GM18511 (cell line): ENCODE results near the gene ITGA2B.
"Not testable (repeated sequence)": the region's sequence is repeated elsewhere in the genome, so short reads cannot be mapped to it uniquely, and the experiment has no call there.

Source experiments
- ATAC-seq: cut with Tn5 transposase; IDR thresholded peaks from one replicate; pipeline ENCODE4 v1.9.1; 2021; ENCODE audit warnings: mild to moderate bottlenecking, moderate library complexity; ENCODE audit not compliant: unreplicated experiment

ITGA2B gene

DNA sequence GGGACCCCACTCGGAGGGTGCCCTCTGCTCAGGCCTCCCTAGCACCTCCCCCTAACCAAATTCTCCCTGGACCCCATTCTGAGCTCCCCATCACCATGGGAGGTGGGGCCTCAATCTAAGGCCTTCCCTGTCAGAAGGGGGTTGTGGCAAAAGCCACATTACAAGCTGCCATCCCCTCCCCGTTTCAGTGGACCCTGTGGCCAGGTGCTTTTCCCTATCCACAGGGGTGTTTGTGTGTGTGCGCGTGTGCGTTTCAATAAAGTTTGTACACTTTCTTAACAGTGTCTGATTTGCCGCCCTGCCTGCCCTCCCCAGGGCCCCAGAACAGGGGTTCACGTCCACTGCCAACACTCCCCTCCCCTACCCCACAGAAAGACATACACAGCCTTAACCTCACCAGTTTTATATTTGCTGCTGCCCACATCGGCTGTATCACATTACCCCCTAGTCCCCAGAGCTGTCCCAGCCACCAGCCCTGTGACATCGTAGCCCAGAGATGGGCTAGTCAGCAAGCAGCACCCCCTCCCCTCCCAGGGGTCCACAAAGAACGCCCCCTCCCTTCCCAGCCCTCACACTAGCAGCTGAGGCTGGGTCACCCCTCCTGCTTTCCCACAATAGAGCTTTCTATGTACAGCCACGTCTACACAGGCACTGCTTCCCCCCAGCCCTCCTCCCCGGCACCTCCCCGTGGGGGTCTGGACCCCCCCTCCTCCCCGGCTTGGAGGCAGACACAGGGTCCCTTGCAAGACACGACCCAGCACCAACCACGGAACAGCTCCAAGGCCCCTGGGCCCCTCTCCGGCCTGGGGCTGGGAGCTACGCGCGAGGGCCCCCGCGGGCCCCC lies 36.4 kb downstream of the ITGA2B start:
- ATAC-seq = no peak

DNA sequence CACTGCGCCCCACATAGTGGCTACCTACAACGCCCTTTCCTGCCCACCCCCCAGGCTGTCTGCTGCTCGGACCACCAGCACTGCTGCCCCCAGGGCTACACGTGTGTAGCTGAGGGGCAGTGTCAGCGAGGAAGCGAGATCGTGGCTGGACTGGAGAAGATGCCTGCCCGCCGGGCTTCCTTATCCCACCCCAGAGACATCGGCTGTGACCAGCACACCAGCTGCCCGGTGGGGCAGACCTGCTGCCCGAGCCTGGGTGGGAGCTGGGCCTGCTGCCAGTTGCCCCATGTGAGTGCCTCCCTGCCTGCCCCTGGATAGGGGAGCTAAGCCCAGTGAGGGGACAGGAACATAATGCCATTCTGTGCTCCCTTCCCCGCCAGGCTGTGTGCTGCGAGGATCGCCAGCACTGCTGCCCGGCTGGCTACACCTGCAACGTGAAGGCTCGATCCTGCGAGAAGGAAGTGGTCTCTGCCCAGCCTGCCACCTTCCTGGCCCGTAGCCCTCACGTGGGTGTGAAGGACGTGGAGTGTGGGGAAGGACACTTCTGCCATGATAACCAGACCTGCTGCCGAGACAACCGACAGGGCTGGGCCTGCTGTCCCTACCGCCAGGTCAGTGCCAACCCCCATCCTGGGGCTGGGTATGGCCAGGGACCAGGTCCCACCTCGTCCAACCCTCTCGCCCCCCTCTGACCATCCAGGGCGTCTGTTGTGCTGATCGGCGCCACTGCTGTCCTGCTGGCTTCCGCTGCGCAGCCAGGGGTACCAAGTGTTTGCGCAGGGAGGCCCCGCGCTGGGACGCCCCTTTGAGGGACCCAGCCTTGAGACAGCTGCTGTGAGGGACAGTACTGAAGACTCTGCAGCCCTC lies 37.3 kb downstream of the ITGA2B start:
- ATAC-seq = no peak

DNA sequence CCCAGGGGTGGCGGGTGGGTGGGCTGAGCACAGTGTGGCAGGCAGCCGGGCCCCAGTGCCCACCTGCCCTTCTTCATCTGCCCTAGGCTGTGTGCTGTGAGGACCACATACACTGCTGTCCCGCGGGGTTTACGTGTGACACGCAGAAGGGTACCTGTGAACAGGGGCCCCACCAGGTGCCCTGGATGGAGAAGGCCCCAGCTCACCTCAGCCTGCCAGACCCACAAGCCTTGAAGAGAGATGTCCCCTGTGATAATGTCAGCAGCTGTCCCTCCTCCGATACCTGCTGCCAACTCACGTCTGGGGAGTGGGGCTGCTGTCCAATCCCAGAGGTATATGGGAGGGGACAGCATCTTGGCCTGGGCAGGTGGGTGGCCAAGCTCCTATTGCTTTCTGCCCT lies 38.0 kb downstream of the ITGA2B start:
- no peak for ATAC-seq

DNA sequence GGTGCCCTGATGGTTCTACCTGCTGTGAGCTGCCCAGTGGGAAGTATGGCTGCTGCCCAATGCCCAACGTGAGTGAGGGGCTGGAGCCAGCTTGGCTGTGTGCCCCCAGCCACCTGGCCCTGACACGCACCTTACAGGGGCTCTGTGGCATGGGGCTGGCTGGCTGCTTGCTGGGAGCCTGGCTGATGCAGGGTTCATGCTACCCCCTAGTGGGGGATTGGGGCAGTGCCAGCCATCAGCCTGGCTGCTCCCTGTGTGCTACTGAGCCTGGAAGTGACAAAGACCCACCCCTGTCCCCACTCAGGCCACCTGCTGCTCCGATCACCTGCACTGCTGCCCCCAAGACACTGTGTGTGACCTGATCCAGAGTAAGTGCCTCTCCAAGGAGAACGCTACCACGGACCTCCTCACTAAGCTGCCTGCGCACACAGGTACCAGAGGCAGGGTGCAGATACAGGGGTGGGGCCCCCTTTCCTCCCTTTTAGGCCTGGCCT lies 38.7 kb downstream of the ITGA2B start:
- no peak for ATAC-seq

DNA sequence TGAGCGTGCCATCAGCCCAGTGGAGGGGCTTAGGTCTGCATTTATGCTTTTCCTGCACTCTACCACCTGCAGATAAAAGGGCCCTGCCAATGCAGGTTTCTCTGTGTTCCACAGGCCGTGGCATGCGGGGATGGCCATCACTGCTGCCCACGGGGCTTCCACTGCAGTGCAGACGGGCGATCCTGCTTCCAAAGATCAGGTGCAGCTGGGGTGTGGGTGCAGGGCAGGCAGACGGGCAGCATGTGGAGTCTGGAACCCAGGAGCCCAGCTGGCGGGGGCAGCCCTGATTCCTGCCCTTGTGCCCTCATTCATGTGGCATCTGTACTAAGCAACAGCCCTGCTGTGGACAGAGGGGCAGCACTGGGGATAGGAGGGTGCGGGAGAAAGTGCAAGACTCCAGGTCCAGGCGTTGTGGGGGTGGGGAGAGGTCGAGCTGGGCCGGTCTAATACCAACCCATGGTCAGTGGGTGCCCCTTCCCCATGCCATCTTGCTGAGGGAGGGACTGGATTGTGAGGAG lies 39.8 kb downstream of the ITGA2B start:
- ATAC-seq = no peak

DNA sequence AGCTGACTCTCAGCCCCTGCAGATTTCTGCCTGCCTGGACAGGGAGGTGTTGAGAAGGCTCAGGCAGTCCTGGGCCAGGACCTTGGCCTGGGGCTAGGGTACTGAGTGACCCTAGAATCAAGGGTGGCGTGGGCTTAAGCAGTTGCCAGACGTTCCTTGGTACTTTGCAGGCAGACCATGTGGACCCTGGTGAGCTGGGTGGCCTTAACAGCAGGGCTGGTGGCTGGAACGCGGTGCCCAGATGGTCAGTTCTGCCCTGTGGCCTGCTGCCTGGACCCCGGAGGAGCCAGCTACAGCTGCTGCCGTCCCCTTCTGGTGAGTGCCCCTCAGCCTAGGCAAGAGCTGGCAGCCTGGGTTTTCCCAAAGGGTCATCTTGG lies 40.5 kb downstream of the ITGA2B start:
- no peak for ATAC-seq

DNA sequence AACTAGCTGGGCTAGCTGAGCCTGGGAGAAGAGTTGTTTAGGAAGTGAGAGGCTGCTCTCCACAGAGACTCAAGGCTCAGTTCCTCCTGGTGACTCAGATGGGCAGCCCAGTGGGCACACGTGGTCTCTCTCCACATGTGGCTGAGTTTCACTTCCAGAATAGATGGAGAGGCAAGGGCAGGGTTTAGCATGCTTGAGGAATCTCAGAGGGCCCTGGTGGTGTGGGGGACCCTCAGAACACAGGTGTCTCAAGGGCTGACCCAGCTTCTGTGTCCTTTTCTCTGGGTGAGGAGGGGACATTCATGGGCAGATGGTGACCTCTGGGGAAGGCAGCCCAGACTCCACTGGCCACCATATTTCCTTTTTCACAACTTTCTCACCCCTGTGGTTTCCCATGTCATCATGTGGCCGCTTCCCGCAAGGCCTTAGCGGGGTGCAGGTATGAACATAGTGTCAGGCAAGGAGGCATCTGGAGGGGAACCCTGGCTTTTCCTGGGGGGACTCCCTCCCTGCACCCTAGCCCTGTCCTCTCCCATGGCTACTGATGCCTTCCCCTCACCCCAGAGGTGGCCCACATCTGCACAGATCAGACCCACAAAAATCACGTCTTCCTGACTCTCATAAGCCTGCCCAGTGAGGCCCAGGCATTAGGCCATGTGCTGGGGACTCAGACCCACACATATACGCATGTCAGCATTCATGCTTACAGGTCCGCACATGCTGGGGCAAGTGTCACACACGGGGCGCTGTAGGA lies 41.0 kb downstream of the ITGA2B start:
- peak; percentile 55 for ATAC-seq

DNA sequence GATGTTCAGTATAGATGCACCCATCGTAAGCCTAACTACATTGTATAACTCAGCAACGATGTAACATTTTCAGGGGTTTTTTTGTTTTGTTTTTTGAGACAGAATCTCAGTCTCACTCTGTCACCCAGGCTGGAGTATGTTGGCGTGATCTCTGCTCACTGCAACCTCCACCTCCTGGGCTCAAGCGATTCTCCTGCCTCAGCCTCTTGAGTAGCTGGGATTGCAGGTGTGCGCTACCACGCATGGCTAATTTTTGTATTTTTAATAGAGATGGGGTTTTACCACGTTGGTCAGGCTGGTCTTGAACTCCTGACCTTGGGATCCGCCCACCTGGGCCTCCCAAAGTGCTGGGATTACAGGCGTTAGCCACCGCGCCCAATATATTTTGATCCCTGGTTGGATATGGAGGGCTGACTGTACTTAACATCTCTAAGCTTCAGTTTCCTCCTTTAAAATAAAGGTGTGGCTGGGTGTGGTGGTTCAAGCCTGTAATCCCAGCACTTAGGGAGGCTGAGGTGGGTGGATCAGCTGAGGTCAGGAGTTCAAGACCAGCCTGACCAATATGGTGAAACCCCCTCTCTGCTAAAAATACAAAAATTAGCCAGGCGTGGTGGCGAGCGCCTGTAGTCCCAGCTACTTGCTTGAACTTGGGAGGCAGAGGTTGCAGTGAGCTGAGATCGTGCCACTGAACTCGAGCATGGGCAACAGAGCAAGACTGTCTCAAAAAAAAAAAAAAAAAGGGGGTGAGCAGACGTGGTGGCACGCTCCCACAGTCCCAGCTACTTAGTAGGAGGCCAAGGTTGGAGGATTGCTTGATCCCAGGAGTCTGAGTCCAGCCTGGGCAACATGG lies 42.0 kb downstream of the ITGA2B start:
- ATAC-seq = not testable (repeated sequence)

DNA sequence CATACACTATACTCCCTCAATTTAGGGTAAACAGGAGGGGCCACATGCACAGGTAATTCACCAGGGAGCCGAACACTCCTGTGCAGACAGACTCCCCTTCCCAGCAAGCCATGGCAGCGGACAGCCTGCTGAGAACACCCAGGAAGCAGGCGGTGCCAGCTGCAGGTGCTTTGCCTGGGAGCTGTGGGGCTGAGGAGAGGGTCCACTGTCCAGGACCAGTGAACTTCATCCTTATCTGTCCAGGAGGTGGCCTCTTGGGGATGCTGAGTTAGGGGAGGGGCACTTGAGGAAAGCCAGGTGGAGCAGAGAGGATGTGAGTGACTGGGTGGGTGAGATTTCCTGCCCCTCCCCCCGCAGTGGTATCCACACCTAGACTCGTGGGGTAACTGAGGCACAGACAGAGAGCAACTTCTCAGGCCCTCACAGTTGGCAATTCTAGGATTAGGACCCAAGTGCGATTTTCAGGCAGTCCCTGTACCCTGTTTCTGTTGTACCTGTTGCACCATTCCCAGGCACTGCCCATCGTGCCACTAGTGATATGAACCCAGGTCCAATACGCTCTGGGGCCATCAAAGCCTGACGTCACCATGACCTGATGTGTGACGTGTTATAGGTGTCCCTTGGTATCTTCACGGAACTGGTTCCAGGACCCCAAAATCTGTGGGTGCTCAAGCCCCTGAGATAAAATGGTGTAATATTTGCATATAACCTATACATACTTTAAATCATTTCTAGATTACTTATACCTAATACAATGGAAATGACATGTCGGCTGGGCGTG lies 43.2 kb downstream of the ITGA2B start:
- ATAC-seq = no peak

DNA sequence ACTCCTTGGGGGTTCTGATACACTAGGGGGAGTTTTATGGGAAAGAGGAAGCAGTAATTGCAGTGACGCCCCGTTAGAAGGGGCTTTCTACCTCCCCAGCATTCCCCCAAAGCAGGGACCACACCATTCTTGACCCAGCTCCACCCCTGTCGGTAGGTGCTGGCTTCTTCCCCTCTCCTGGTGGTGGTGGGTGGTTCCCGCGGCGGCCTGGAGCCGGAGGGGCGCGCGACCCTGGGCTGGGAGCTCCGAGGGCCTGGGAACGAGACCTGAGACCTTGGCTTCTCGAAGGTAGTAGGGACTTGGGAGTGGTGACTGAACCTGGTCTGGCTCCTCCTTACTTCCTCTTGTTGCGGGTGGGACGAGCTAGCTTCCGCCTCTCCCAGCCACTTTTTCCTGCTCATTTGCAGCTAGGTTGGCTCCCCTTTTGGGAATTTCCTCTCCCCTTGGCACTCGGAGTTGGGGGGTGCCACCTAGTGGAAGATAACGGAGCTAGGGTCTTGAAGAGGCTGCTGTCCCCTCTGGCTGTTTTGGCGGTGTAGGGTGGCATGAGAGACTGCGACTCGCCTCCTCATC lies 43.9 kb downstream of the ITGA2B start:
- no peak for ATAC-seq

DNA sequence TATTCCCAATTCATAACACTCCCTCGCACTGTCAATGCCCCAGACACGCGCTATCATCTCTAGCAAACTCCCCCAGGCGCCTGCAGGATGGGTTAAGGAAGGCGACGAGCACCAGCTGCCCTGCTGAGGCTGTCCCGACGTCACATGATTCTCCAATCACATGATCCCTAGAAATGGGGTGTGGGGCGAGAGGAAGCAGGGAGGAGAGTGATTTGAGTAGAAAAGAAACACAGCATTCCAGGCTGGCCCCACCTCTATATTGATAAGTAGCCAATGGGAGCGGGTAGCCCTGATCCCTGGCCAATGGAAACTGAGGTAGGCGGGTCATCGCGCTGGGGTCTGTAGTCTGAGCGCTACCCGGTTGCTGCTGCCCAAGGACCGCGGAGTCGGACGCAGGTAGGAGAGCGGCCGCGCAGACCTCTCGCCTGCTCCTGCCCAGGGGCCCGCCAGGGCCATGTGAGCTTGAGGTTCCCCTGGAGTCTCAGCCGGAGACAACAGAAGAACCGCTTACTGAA lies 44.5 kb downstream of the ITGA2B start, which contains the start of gene GRN:
TSS of gene GRN (plus strand) at position 364 of the 515 bp plus-strand sequence. CDS start 3,863 bp downstream, outside the sequence.
- peak; percentile 69 for ATAC-seq

DNA sequence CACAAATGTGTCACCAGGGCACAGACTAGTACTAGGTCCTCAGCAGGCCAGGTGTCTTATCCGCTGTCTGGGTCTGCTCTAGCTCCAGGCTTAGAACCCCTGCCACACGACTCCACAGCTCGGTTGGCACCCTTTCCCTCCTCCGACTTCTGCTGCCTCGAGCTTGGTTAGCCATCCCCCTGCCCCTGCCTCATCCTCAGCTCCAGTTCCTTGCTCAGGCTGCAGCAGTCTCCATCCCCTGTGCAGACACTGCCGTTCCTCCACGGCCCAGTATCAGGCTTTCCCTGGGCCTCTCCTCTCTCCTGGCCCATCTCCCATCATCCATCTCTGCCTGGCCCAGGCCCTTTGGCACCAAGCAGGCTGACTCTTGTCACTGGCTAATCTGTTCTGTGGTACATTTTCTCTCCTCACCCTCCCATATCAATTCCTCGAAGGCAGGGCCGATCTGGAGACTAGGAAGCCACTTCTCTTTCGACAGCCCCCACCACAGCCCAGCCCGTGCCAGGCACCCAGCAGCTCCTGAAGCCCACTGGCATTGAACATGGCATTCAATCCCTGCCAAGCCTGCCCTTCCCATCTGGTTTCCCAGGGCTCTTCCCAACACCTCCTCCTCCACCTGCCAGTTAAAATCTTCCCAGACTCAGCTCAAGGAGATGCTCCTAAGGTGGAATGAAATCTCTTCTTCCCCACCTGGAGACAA lies 45.8 kb downstream of the ITGA2B start:
- no peak for ATAC-seq

DNA sequence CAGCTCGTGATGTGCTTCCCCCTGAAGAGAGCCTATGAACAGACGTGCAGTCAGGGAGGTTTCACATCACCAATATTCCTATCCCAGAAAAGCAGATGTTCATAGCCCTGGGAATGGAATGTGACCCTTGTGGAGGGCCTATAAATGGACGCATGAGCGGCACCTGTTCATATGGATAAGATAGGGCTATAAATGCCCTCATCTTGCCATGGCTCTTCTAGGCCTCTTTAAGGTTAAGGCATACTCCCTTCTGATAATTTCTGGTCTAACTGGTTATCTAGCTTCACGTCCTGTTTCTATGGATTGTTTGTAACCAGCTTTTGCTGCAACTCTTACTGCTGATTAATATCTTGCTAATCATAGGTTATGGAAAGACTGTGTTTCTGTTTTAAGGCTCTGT lies 48.9 kb downstream of the ITGA2B start:
- not testable (repeated sequence) for ATAC-seq

DNA sequence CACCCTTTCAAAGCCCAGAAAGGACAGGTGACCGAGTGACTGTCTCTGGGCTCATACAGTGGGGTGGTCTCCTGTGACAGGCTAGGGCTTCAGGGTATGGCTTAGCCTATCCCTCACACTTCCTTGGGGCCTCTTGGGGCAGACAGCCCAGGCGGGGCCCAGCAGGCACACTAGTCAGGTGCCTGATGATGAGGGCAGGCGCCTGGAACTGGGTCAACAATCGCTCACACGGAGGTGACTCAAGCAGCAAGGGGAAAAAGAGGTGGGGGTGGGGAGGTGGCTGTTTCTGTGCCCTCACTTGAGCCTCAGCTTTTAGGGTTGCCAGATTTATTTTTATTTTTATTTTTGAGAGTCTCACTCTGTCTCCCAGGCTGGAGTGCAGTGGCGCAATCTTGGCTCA lies 50.7 kb downstream of the ITGA2B start:
- no peak for ATAC-seq

DNA sequence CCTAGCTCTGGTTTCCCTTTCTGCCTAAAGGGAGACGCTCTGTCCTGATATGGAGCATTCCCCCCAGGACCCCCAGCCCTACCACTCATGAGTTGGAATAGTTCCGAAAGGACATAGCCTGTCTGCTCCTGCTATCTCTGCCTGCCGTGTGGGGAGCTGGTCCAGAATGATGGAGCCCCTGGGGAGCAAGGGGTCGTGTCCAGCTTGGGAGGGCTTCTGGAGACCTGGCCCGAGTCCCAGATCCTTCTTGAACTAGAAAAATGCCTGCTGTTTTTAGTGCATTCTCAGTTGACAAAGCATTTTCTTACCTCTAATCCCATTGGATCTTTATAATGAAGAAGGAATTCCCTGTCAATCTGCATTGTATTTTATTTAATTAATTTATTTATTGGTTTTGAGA lies 53.5 kb downstream of the ITGA2B start:
- no peak for ATAC-seq

DNA sequence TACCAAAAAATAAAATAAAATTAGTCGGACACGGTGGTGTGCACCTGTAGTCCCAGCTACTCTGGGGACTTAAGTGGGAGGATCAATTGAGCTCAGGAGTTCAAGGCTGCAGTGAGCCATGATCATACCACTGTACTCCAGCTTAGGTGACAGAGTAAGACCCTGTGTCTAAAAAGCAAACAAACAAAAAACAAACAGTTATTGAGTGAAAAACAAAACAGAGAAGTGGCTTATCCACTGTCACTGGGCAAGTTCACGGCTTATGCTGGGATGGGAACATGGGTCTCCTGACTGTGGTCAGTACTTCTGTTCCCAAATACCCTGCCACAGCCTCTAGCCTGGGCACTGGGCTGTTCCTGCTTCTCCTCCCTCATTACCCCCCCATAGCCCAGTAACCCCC lies 53.9 kb downstream of the ITGA2B start:
- ATAC-seq = no peak

DNA sequence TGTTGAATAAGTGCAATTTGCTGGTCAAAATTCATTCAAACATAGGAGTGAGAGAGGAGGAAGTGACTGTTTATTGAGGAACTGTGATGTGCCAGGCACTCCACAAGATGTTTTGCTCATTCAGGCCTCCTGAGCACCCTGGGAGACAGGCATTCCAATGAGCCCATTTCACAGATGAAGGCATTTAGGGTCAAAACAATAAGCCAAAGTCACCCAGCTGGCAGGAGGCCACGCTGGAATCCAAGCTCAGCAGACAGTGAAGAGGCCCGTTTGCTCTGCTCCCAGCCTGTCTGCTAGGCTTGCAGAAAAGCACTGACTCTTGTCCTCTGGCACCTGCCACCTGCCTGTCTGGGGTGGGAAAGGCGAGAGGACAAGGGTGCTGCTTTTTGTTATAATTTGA lies 54.7 kb downstream of the ITGA2B start:
- ATAC-seq = no peak

DNA sequence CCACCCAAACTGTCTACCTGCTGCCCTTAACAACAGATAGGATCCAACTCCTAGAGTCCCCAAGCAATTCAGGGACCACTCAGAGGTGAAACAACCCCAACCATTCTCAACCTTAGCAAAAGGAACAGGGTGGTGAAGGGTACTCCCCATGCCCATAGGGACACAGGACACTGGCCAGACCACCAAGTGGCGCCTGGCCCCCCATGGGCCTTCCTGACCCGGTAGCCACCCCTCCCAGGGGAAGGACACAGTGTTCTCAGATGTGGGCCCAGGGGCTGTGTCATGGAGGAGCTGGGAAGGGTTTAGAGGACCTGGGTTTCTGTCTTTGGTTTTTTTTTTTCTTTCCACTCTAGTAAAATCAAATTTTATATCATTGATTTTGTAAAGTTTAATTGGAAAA lies 55.1 kb downstream of the ITGA2B start:
- no peak for ATAC-seq
